Body of pancreas (tissue), 4 donors: Measurements from ENCODE around the gene FOXK2.

Experiments
- POLR2A ChIP-seq, 3 donors: fragments of 450-650 bp; IDR thresholded peaks; one replicate each; pipeline ENCODE4 v1.6.1; 2016; ENCODE audit warnings: antibody characterized with exemption in 3 of 3, mild to moderate bottlenecking in 2 of 3
- TF ChIP-seq, protein P1 (sequence below), 7 experiments: fragments of 450-650 bp in 4 of 7; fragments of 200-600 bp in 3 of 7; sonication (generic) in 3 of 7; IDR thresholded peaks; one replicate each; pipeline ENCODE4 v1.5.1; 2016 to 2019; ENCODE audit warnings: antibody characterized with exemption in 7 of 7

GRCh38 chr17:82551779-82552457 lies 32.4 kb downstream of the FOXK2 start:
- TF ChIP-seq, protein P1, sequence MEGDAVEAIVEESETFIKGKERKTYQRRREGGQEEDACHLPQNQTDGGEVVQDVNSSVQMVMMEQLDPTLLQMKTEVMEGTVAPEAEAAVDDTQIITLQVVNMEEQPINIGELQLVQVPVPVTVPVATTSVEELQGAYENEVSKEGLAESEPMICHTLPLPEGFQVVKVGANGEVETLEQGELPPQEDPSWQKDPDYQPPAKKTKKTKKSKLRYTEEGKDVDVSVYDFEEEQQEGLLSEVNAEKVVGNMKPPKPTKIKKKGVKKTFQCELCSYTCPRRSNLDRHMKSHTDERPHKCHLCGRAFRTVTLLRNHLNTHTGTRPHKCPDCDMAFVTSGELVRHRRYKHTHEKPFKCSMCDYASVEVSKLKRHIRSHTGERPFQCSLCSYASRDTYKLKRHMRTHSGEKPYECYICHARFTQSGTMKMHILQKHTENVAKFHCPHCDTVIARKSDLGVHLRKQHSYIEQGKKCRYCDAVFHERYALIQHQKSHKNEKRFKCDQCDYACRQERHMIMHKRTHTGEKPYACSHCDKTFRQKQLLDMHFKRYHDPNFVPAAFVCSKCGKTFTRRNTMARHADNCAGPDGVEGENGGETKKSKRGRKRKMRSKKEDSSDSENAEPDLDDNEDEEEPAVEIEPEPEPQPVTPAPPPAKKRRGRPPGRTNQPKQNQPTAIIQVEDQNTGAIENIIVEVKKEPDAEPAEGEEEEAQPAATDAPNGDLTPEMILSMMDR (IDR thresholded peaks at IDR 0.05): peak; percentile 71 to 82 (median 77)
- TF ChIP-seq POLR2A (IDR thresholded peaks at IDR 0.05): no peak
